NOMO-1 (cell line): ENCODE measurements around the gene ZNF576.
"Not testable (repeated sequence)": the region's sequence is repeated elsewhere in the genome, so short reads cannot be mapped to it uniquely, and the experiment has no call there.

Experiments
- DNase-seq, 2 experiments: peaks; one replicate each; lab custom pipeline; 2025; ENCODE audit not compliant: unreplicated experiment in 2 of 2; lab: John Stamatoyannopoulos, UW

The ZNF576 gene

DNA sequence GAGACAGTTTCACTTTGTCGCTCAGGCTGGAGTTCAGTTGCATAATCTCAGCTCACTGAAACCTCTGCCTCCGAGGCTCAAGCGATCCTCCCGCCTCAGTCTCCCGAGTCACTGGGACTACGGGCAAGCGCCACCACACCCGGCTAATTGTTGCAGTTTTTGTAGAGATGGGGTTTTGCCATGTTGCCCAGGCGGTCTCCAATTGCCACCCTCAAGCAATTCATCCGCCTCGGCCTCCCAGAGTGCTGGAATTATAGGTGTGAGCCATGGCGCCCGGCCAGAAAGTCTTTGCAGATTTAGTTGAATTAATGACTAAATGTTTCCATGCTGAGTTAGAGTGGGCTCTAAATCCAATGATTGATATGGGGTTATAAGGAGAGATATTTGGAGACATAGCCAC, 47.8 kb downstream of the ZNF576 start:
- DNase-seq = no peak

DNA sequence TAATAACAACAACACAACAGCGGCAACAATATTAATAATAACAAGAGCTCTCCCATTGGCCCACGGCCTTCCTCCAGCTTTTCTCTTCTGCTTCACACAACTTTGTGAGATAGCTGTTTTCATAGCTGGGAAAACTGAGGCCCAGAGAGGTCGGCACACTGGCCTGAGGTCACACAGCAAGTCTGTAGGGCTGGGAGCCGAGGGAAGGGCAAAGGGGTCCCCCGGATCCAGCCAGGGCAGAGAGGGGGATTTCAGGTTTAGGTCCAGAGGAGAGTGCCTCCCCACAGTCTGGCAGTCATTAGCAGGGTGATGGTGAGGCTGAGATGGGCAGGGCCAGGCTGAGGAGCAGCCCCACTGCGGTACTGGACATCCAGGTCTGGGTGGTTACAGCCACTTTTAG, 52.2 kb downstream of the ZNF576 start:
- no peak for DNase-seq

GRCh38 chr19:43649514-43649913, 53.1 kb downstream of the ZNF576 start:
- no peak for DNase-seq

DNA sequence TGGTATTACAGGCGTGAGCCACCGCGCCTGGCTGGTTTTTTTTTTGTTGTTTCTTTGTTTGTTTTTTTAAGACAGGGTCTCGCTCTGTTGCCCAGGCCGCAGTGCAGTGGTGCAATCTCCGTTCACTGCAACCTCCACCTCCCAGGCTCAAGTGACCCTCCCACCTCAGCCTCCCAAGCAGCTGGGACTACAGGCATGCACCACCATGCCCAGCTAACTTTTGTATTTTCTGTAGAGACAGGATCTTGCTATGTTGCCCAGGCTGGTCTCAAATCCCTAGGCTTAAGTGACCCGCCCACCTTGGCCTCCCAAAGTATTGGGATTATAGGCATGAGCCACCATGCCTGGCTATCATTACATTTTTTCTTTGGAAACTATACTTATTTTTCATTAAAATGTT, 53.9 kb downstream of the ZNF576 start:
- not testable (repeated sequence) for DNase-seq
